GM10248 (cell line): ENCODE measurements around the gene CCDC90B.
A peak's percentile ranks its signal among the peaks of the same experiment; 100 is the strongest.

Experiments
- CTCF ChIA-PET: fragments of 300-600 bp; sonication (Branson Sonifier 250); formaldehyde crosslinking; extraction: SDS; loops from one replicate; lab custom pipeline; 2021; ENCODE audit warnings: antibody characterized with exemption; lab: Yijun Ruan, JAX
- POLR2A ChIA-PET: fragments of 350-650 bp; sonication (Branson Sonifier 250); formaldehyde crosslinking; extraction: SDS; loops from one replicate; lab custom pipeline; 2020; ENCODE audit warnings: antibody characterized with exemption; lab: Yijun Ruan, JAX
- DNase-seq: peaks from one replicate; pipeline ENCODE4 v3.0.0; 2012; ENCODE audit errors: extremely low spot score
- CTCF ChIP-seq: IDR thresholded peaks from 2 replicates; pipeline ENCODE4 v1.5.1; 2012; ENCODE audit warnings: mild to moderate bottlenecking, low read depth; ENCODE audit errors: extremely low read depth, missing control alignments, control extremely low read depth

The CCDC90B gene

DNA sequence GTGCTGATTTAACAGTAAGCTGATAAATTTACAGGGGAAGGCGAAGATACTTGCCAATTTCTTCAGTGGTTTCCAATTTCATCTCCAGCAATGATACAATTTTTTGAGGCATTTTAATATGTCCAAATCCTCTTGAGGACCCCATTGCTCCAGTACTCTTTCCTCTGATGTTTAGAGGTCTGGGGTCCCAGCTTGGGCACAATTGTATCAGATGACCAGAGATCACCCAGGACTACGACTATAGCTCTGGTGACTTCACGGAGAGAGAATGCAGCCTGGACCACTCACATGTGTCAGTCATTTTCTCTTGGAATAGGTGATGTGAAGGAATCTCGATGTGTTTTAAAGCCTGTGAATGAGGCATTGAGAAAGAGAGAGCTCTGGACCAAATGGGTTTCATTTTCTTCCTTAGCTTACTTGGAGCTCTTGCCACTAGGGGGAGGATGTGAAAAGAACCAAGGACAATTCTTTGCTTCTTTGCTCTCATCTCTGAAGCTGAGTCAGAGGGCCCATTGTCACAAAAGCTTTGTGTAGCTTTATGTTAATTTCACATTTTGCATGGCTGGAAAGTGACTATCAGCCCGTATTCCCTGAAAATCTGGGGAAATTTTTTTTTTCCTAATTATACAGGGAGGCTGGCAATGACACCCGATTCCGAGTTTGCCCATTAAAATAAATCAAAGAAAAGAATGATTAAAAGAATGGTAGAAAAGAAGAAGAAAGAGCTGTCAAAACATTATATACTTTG is 6.7 kb upstream of the CCDC90B start:
- ChIA-PET CTCF (interaction anchor here (0.7 to 10.9 kb wide), 29 partner anchors 11 to 528 kb away, joined by 3 to 121 read pairs (median 4); no protein-coding TSS in a partner anchor), POLR2A (no interaction called here)
- DNase-seq: peak; percentile 42
- peak; percentile 71 for TF ChIP-seq CTCF

DNA sequence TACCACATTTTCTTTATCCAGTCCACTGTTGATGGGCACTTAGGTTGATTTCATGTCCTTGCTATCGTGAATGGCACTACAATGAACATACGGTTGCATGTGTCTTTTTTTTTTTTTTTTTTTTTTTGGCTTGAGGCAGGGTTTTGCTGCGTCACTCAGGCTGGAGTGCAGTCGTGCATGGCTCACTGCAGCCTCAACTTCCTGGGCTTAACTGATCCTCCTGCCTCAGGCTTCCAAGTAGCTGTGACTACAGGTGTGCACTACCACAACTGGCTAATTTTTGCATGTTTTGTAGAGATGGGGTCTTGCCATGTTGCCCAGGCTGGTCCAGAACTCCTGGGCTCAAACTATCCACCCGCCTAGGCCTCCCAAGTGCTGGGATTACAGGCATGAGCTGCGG is 1.5 kb upstream of the CCDC90B start:
- DNase-seq: no peak
- no peak for TF ChIP-seq CTCF
- POLR2A ChIA-PET: no interaction called here
- CTCF ChIA-PET: no interaction called here

DNA sequence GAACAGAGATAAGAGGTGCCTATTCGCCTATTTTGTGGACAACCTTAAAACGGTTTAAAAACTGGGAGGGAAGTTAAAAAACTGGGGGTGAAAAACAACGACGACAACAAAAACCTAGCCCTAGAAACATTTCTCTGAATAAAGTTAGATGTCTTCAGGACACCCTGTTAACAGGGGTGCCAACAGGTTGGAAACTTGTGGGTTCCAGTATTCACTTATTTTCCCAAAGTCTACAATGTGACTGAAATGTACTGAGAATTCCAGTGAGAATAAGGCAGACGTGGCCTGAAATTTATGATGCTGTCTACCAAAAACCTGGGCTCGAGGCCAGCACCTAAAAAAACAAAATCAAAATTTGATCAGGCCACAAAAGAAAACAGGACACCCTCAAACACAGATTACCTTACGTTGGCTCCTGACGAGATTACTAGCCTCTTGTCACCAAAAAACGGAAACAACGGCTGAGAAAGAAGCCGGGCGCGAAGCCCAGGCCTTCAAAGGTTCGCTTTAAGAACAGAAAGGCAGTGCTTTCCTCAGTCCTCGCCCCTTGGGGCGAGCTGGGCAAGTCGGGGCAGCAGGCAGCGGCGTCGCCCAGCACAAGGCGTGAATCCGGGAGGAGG is 906 bp downstream of the CCDC90B start:
- ChIA-PET CTCF (interaction anchor here (1.3 to 1.5 kb wide), 3 partner anchors 9 to 36 kb away, joined by 3 to 5 read pairs (median 4); no protein-coding TSS in a partner anchor), POLR2A (no interaction called here)
- DNase-seq: no peak
- TF ChIP-seq CTCF: no peak

GRCh38 chr11:83284501-83285150 is 1.5 kb downstream of the CCDC90B start:
- DNase-seq: no peak
- ChIA-PET POLR2A (no interaction called here), CTCF (interaction anchor here (1.3 to 5.1 kb wide), 3 partner anchors 8 to 35 kb away, joined by 3 to 47 read pairs (median 4); no protein-coding TSS in a partner anchor)
- no peak for TF ChIP-seq CTCF

DNA sequence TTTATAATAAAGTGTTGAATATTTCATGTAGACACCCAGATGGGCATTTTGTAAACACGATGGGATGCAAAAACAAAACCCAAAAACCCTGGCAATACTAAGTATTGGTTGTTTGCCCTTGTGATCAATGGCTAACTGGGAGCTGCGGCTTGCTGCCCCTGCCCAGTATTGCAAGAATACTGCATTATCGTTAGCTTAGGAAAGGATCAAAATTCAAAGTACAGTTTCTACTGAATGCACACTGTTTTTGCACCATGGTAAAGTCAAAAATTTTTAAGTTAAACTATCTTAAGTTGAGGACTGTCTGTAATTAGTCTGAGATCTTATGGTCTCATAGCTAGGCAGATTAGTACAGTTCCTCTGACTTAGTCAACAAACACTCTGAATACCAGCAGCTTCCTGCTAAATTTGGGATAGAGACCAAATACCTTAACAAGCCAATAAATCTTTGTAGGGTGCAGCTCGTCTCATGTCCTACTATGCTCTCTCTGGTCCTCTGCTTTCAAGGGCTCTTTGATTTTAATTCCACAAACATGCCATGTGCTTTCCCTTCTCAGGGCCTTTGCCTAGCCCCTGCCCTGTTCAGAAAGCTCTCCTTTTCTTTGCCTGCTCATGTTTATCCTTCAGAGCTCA is 4.0 kb downstream of the CCDC90B start:
- DNase-seq: no peak
- TF ChIP-seq CTCF: no peak
- ChIA-PET CTCF (interaction anchor here (0.9 to 5.1 kb wide), 8 partner anchors 11 to 534 kb away, joined by 3 to 47 read pairs (median 4); no protein-coding TSS in a partner anchor), POLR2A (no interaction called here)

- no peak for TF ChIP-seq CTCF
- ChIA-PET CTCF (interaction anchor here (1.0 to 5.1 kb wide), 2 partner anchors 13 to 30 kb away, joined by 4 to 47 read pairs; no protein-coding TSS in a partner anchor), POLR2A (interaction anchor here (0.6 kb wide), 1 partner anchor 205 kb away, joined by 4 read pairs; no protein-coding TSS in a partner anchor)
- DNase-seq: no peak
These were observed 5.9 kb downstream of the CCDC90B start for GRCh38 chr11:83280256-83280655.
